GM18861 (cell line): ENCODE results near the gene CDH18.
"Not testable (repeated sequence)": the region's sequence is repeated elsewhere in the genome, so short reads cannot be mapped to it uniquely, and the experiment has no call there.

Experiments
- ATAC-seq: cut with Tn5 transposase; IDR thresholded peaks from one replicate; pipeline ENCODE4 v1.9.1; 2021; ENCODE audit not compliant: unreplicated experiment

Gene CDH18

GRCh38 chr5:19865336-19866089 lies 122.5 kb downstream of the CDH18 start:
- no peak for ATAC-seq

DNA sequence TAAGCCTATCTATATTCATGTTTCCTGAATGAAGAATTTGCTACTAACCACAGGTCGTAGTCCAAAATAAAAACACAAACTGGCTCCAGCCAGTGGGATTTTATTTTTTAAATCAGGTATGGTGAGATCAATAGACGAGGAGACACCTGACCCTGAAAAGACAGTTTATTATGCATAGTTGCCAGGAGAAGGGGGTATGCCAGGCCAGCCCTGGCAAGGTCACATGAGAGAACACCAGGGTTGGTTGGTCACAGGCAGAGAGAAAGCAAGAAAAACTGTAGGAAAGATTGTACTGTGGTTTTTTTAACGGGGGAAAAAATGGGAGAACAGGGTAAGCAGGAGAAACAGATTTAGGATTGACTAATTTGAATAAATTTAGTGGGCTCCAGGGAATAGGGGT lies 125.3 kb downstream of the CDH18 start:
- no peak for ATAC-seq

GRCh38 chr5:19859020-19859419 lies 129.0 kb downstream of the CDH18 start:
- no peak for ATAC-seq

DNA sequence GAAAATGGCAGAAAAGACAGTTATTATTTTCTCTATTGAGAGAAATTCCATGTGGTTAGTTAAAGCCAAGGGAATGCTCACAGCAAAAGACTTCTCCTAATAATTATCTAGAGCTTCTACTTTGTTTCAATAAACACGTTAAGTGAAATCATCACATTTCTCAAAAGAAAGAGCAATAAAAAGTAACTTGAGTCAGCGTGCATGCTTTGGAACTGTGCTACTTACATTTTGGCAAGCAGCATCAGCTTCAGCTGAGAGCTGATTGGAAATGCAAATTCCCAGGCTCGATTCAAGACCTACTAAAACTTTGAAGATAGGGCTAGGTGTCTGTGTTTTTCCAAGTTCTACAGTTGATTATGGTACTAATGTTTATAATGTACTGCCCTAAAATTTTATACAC lies 132.1 kb downstream of the CDH18 start:
- no peak for ATAC-seq

DNA sequence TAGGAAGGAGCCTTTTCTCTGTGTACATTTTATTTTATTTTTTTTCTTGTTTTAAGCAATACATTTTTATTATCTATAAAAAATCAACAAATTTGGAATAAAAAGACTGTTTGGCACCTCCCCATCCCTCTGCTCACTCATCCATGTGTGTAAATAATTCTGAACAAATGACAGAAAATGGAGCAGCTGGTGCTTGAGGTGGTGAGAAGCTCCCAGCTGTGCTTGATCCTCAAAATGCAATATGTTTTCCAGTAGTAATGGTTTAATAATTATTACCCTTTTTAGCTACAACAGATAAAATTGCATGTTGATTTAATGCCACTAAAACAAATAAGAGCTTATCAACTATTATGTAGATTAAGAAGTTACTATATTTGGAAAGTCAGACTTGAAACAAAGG lies 132.5 kb downstream of the CDH18 start:
- no peak for ATAC-seq

- no peak for ATAC-seq
Measured at GRCh38 chr5:19855031-19855430, 133.0 kb downstream of the CDH18 start.

DNA sequence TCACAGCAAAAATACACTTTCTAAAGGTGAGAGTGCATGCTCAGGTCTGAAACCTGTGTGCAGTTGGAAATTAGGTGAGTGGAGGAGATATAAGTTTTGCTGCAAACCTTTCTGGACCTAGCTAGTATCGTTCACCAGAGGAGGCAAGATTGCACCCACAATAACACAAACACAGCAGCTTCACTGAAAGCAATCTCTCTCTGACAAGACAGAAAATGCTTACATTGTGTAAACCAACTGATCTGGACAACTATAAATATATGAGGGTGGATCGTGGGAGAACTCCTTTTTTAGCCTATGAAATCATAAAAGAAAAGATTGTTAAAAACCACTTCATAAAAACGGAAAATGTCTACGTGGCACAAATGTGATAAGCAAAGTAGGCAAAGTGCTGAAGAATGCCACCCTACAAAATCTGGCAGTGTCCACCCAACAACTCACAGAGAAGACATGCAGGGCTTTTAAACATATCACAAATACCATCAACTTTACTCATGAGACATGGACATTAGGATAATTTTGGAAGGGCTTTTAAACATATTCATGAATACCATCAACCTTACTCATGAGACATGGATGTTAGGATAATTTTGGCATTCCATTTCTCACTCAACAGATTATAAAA lies 134.3 kb downstream of the CDH18 start:
- ATAC-seq: no peak

DNA sequence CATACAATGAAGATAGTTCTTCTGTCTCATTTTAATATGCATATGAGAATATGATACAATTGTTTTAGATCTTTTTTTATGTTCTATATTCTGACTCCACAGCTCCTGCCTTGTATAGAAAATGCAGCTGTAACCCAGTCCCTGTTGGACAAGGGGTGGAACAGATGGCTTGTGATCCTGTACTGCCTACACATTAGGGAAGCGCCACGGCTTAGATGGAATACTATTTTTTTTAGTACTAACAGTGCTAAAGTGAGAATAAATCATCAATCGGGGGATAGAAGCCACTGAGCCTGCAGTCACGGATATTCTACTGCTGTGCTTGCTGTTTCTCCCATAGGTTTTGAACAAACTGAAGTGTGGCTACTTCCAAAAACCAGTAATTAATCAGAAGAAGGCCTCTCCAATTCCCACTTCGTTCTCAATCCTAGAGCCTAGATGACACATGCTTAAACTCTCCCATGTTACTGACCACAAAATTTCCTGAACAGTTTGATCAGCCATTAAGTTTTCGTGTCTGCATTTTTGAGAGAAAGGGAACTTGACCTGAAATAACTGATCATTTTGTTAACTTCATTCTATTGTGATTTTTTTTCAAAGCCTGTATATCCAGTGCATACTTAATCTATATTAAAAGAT lies 150.3 kb downstream of the CDH18 start:
- ATAC-seq: no peak

- no peak for ATAC-seq
Measured at GRCh38 chr5:19835442-19835841, 152.6 kb downstream of the CDH18 start.

DNA sequence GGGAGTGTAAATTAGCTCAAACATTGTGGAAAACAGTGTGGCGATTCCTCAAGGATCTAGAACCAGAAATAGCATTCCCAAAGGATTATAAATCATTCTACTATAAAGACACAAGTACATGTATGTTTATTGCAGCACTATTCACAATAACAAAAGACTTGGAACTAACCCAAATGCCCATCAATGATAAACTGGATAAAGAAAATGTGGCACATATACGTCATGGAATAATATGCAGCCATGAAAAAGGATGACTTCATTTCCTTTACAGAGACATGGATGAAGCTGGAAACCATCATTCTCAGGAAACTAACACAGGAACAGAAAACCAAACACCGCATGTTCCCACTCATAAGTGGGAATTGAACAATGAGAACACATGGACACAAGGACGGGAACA lies 175.3 kb downstream of the CDH18 start:
- ATAC-seq: not testable (repeated sequence)

GRCh38 chr5:19806756-19807155 lies 181.2 kb downstream of the CDH18 start:
- no peak for ATAC-seq

DNA sequence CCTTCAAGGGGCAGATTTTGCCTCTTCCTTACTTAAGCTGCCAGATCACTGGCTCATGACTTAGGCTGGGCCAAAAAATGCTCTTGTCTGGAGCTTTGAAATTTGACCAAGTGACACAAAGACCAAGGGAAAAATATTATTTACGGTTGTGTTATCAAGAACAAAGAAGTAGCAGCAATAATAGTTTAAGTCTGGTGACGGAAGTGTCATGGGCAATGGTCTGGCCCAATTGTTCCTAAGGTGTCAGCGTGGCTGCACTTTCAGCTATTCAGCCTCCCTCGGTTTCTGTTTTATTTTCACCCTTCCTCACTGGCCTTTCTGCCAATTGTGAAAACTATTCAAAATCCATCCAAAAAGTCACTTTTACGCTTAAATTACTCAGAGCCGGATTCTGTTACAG lies 185.3 kb downstream of the CDH18 start:
- no peak for ATAC-seq

DNA sequence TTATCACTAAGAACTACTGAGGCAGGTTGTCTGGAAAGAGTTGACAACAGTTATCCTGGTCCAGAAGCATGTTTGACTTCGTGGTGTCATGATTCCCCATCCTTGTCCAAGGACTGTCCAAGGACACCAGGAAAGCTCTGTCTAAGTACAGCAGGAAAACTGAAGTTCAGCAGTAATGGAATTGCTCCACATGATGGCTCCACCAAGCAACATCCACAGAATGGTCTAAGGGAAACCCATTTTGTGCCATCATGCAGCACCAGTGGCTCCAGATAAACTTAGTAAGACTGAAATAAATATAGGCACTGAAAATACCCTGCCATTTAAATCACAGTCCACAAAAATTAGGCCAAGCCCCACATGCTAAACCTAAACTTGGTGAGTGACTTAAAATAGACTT lies 192.8 kb downstream of the CDH18 start:
- no peak for ATAC-seq

DNA sequence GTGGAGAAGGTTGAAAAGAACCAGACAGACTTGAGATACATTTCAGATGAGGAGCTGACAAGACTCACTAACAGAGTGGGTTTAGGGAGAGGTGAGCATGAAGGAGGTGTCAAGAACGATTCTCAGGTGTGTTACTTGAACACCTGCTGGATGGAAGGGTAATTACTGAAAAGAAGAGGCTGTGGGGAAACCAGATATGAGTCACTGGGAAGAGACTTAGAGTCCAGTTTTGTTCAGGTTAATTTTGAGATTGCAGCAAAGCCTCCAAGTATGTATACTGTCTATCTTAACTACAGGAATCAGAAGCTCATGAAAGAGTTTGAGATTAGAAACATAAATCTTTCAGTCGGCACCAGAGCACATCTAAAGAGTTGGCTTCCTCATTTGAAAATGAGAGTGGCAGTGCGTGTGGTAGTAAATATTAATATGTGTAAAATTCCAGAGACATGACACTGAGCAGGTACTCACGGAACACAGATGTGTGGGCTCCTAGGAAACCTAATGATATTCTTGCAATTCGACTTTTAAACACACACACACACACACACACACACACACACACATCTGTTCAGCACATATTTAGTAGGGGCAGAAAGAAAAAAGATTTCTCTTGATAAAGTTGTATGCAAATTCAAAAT lies 197.1 kb downstream of the CDH18 start:
- ATAC-seq: no peak

DNA sequence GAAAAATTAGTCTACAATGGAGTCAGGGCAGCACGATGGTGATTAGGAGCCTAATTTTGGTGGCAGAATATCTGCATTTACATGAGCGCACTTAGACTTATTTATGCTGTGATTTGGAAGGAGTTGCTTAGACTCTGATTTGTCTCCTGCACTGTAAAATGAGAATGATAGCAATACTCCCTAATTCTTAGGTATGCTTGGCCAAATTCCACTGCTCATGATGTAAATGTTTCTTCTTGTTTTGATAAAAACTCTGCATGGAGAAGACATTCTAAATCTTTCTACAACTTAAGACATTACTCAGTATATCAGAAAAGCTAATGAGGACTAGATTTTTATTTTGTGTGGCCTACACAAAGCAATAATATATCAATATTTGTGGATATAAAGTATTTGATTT lies 205.4 kb downstream of the CDH18 start:
- ATAC-seq: no peak

GRCh38 chr5:19777363-19777762 lies 210.6 kb downstream of the CDH18 start:
- no peak for ATAC-seq

DNA sequence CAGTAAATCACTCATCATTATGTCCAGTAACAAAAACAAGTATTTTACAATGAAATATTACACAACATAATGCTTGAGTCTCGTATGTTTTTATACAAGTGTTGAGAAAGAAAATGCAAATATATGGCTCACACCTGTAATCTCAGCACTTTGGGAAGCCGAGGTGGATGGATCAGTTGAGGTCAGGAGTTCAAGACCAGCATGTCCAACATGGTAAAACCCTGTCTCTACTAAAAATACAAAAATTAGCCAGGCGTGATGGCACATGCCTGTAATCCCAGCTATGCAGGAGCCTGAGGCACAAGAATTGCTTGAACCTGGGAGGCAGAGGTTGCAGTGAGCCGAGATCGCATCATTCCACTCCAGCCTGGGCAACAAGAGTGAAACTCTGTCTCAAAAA lies 211.1 kb downstream of the CDH18 start:
- ATAC-seq: not testable (repeated sequence)

DNA sequence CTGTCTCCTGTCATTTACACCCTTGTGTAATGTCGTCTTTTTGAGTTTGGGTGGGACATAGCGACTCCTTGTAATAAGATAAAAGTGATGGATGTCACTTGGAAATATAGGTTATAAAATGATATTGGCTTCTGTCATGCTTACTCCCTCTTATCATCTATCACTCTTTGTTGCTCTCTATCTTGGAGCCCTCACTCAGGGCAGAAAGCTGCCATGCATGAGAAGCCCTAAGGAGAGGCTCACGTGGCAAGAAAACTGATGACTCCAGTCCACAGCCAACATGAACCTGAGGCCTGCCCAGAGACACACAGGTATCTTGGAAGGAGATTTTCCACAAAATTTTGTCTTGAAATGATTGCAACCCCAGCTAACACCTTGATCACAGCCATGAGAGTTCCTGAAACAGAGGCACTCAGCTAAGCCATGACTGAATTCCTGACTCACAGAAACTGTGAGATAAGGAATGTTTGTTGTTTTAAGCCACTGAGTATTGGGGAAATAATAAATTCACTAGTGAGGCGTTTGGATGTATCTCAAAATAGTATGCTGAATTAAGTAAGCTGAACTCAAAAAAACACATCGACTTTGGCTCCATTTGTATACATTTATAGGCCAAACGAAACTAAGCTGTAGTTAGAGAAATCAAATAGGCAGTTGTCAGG lies 216.7 kb downstream of the CDH18 start:
- no peak for ATAC-seq

GRCh38 chr5:19770396-19770795 lies 217.6 kb downstream of the CDH18 start:
- ATAC-seq: no peak

DNA sequence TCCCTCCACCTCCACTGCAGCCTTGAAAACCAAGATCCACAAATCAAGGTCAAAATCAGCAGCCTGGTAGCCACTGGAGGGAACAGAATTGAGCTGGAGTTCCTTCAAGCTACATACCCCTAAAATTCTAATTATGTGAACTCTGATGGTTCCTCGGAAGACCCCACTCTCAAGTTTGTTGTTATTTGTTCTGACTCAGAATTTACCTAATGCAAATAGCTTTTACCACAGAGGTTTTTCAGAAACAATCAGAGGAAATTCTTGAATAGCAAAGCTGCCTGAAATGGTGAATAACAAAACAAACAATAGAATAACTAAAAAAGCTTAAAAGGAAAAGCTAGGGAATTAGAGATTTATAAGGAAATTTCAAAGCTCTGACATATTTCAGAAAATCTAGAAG lies 220.0 kb downstream of the CDH18 start:
- no peak for ATAC-seq

DNA sequence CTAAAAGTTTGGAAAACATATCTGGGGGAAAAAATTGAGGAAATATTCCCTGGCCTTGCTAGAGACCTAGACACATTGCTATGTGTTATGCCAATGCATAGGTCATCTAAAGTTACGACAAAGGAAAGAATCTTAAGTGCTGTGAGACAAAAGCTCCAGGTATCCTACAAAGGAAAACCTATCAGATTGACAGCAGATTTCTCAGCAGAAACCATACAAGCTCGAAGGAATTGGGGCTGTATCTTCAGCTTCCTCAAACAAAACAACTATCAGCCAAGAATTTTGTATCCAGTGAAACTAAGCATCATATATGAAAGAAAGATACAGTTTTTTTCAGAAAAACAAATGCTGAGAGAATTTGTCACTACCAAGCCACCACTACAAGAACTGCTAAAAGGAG lies 234.4 kb downstream of the CDH18 start:
- no peak for ATAC-seq
